ENCODE measurements around the gene FBXO15.

Gene FBXO15, protein sequence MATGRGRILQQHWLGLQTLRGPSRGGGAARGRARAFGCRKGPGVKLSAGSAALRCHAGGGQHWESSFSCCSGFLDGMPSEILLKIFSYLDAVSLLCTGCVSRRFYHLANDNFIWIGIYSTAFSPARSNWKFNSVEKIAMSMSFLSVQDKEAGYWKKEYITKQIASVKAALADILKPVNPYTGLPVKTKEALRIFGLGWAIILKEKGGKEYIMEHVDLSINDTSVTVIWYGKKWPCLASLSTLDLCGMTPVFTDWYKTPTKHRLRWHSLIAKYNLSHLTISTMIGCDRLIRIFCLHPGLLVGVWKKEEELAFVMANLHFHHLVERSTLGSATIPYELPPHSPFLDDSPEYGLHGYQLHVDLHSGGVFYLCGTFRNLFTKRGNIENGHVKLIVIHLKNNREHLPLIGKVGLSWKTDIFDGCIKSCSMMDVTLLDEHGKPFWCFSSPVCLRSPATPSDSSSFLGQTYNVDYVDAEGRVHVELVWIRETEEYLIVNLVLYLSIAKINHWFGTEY

DNA sequence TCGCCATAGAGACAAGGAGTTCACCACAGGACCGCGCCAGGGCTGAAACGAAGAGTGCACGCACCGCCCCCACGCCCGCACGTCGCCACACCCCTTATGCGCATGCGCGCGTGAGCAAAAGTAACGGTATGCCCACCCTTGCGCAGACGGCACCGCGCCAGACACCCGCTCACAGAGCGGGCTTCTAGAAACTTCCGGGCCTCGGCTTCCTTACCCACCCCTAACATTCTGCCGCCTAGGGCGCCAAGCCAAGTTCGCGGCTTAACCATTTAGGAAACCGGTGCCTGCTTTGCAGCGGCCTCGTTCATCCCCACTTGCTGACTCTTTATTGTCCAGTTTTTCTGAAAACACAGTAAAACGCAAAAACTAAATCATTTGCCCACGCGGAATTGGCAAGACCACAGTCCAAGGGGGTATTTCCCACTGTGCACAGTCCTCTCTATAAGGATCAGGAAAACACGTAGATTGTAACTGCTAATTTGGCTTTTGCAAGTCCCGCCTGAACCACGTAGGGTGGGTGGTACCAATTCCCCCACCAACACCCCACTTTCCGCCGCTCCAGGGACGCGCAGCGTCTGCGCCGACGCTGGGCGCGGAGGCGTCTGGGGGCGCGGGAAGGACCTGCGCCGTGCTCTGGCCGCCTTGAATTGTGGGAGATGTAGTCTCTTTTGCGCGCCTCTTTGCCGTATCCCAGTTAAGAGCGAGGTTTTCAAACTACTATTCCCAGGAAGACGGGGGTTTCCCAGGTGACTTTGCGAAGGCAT lies at the start of gene FBXO15, which contains the start of gene TIMM21:
TSS of gene FBXO15 (minus strand) at position 56 of the 764 bp plus-strand sequence. CDS start at position 7, 49 bp downstream.
TSS of gene TIMM21 (plus strand) at position 745 of the 764 bp plus-strand sequence. CDS start 286 bp downstream, outside the sequence.
- DNase-seq, result peak; percentile 98

DNA sequence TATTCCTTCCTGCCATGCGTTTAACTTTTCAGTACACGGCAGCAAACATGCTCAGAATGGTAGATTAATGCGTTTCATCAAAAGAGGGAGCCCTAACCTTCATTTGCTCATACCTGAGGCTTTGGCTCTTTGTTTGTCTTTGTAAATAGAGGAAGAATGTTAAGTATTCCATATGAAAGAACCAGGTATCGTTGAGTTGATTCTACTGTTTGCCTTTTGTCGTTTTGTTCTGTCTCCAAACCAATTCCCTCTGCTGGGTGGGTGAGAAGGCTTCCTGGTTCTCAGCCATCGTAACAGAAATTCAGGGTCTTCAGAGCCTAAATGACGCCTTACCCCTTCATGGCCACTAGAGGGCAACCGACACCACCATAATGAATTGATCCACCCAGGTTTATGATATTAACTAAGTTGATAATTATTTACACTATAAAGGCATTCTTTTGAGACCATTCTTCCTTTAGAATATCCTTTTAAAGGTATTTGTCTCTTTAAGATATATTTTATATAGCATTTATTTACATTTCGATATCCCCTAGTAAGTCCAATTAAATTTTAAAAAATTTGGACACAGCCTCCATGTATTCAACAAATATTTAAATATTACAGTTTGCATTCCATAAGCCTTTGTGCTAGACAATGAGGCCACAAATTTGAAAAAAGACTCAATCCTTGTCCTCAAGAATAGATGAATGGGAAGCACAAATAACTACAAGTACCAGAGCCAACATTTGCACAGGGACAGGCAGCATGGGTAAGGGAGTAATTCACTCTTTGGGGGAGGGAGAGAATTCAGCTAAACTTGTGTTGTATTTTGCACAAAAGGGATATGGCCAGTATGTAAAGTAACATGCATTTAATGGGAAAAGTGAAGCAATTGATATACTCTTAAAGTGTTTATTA lies 48.8 kb upstream of the FBXO15 start:
- DNase-seq, result peak; percentile 85

DNA sequence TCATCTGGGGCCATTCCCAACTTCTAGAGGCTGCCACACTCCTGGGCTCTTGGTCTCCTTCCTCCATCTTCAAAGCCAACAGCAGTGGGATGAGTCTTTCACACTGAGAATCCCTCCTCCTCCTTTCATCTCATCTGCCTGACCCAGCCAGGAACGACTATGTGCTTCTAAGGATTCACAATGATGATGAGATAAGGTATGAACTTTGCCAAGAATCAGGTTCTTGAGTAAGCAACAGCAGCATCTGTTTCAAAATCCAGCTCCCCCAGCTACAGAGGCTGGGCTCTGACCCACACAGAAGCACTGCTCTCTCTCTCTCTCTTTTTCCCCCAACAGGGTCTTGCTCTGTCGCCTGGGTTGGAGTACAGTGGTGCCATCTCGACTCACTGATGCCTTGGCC lies 47.1 kb upstream of the FBXO15 start:
- DNase-seq, result no peak

DNA sequence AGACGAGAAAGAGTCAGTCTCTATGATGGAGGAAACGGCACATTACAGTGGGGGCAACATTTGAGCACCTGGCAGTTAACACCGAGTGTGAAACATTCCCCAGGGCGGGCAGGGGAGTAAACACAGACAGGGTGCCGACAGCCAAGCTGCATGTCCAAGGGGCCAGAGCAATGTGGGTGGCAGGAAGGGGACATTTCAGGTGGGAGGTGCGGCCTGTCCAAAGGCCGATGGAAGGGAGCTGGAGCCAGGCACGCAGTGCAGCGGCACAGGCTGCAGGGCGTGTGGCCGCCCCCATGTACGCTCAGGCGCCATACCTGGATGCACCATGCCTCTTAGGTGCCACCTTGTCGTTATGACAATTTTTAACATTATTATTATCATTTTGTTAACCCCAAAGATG lies 43.9 kb upstream of the FBXO15 start:
- DNase-seq, result no peak

DNA sequence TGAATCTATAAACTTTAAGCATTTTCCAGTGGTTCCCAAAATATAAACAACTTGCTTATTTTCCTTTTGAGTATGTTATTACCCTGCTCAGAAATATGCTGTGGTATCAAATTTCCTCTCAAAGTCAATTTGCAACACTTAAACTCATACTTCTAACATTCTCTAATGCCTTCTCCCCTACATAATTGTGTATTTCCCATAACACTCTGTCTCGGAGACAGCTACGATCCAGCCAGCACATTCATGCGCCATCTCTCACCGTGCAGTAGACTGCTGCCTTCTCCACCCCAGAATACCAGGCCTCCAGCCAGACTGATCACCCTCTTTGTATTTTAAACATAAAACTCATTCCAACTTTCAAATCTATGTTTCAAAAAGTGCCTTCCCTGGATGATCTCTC lies 42.5 kb upstream of the FBXO15 start:
- no peak for DNase-seq

DNA sequence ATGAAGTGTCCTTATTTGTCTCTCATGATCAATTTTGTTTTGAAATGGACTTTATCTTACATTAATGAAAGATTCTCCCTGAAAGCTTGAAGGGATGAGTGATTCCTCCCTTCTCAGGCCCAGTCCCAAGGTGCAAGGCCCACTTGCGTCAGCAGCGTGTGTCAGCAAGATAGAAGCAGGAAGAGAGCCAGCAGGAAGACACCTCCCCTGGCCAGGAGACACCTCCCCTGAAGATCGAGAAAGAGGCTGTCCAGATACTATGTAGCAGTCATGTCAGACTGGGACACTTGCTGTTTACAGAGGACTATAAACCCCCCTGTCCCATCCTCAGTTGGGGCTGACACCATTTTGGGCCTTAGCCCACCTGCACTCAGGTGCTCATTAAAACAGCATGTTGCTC lies 39.0 kb upstream of the FBXO15 start:
- DNase-seq, result no peak

DNA sequence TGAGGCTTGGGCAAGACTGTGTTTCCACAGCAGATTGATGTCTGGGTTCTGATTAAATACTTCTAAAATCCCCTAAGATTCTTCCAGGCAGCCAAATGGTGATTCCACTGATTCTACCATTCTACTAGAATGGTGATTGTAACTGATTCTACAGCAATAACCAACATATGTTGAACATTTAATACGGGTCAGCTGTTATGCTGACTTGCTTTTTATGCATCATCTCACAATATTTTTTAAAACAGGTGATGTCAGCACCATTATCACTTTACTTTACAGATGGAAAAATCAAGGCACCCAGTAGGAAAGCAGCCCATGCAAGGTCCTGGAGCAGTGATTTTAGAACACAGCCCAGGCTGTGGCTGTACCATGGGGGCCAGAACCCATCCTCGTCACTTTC lies 38.2 kb upstream of the FBXO15 start:
- DNase-seq, result no peak

DNA sequence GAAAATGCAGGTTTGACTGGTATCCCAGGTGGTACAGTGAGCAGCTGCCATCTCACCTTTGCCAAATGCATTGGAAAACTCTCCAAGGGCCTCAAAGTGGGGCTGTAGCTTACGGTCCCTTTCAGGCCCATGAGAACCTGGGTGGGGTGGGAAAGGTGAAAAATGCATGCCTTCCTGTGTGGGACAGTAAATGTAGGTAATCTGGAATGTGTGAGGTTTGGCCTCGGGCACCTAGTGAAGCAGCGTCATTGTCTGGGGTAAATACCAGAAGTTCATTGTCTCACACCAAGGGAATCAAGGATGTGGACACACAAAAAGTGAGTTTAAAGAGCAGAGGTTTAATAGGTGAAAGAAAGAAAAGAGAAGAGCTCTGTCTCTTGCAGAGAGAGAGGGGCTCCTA lies 37.2 kb upstream of the FBXO15 start:
- no peak for DNase-seq

DNA sequence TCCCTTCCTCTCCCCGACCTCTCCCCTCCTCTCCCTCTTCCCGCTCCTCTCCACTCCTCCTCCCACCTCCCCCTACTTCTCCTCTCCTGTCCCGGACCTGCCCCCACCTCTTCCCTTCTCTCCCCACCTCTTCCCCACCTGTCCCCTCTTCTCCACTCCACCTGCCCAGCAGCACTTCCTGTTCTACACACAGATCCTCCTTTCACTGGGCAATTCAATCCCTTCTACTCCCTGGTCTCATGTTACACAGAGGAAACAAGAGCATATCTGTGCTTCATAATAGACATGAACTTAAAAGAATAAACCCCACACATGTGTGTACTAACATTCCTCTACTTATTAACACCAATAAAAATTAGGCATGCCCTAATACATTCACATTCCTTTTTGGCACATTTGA lies 35.5 kb upstream of the FBXO15 start:
- DNase-seq, result no peak

DNA sequence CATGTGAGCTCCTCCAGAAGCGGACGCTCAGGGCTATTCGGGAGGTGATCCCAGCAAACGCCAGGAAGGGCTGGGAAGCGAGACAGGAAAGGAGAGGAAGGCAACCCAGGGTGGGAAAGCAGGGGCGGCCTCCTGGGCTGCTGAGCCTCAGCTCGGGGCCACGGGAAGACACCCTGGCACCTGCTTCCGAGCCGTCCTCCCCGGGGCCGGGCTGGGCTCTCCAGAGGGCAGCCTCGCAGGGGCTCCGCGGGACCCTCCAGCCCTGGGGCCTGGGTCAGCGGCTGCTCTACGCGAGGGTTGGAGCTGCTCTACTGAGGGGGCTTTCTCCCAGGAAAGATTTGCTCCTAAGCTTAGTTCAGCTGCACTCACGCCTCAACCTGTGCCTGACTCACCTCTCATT lies 34.7 kb upstream of the FBXO15 start:
- no peak for DNase-seq

DNA sequence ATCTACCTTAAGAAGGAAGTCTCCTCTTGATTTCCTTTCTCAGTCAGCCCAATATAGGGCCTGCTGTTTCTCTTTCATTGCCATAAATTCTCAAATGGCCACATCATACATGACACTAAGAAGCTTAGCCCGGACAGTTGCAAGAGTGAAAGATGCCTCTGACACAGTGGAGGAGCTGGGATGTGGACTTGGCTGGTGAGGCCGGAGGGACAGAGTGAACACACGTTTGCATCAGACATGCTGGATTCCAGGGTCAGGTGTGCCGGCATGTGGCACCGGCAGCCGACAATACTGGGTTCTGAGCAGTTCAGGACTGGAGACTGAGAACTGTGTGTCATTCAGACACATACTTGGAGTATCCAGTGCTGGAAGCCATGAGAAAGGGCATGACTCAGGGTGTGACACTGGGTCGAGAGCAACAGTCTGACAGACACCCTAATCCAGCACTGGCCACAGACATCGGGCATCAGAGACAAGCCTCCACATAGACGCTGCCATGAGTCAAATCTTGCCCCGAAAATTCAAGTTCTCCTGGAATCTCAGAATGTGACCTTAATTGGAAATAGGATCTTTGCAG lies 32.1 kb upstream of the FBXO15 start:
- no peak for DNase-seq

DNA sequence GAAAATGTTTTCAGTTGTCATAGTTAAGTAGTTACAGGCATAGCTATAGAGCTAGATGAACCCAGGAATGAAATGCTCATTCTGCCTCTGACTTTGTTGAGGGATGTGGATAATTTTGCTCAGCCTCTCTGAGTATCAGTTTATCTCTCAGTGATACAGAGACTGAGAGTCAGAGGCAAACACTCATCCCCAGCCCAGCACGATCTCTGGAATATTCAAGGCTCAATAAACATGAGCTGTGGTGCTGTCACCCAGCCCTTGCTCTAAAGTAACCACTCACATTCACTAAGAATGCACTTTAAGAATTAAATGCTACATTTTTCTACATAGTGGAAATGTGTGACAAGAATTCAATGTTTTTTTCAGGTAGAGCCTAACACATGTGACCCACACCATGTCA lies 31.2 kb upstream of the FBXO15 start:
- no peak for DNase-seq

DNA sequence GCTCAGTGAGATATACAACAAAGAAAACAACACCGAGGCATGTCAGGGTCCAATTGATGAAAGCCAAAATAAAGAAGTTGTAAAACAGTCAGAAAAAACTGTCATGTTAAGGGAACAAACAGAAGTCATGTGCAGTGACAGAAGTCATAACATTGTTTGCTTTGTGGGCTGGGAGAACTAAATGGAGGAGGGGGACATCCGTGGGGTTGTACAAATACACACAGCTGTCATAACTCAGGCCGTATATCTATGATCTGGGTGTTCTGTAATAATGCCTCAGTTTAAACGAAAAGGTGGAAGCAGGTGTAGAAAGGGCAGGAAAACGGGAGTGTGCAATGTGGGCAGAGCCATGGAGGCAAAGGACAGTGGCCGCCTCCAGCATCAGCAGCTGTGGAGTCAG lies 28.0 kb upstream of the FBXO15 start:
- no peak for DNase-seq

DNA sequence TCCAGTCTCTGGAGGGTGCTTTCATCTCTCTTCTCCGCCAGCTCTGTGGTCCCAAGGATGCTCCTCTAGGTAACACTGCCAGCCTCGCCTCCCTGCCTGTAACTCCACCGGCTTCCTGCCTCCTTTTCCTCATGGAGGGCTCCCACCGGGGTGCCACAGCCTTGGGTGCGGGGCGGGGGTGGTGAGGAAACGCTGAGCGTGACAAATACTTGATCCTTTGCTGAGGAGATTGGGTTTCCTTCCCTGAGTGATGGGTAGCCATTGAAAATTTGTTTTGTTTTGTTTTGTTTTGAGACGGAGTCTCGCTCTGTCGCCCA lies 25.8 kb upstream of the FBXO15 start:
- DNase-seq, result no peak

DNA sequence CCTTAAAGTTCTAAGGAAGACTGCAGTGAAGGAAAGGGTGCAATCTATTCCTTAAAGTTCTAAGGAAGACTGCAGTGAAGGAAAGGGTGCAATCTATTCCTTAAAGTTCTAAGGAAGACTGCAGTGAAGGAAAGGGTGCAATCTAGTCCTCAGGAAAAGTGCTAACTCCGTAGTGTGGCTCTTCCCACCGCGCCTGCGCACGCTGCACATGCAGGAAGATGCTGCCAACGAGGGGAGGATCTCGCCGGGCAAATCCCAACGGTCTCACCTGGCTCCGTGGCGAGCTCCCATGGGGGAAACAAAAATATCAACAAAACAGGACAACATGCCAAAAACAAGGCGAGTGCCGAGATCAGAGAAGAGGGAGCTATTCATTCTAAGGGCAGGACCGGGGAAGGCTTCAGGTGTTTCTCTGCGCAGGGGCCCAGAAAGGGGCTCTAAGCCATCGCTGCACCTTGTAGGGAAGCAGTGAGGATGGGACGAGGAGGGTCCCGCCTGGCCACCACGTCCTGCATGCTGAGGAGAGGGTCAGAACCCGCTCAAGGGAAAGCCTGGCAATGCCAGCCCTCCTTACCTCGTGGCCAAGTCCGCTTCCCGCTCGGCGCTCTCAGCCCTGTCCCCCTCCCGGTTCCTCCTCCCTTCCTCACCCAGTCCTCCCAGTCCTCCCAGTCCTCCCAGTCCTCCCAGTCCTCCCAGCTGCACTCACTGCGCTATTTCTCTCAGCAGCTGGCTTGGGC lies 25.2 kb upstream of the FBXO15 start:
- no peak for DNase-seq

DNA sequence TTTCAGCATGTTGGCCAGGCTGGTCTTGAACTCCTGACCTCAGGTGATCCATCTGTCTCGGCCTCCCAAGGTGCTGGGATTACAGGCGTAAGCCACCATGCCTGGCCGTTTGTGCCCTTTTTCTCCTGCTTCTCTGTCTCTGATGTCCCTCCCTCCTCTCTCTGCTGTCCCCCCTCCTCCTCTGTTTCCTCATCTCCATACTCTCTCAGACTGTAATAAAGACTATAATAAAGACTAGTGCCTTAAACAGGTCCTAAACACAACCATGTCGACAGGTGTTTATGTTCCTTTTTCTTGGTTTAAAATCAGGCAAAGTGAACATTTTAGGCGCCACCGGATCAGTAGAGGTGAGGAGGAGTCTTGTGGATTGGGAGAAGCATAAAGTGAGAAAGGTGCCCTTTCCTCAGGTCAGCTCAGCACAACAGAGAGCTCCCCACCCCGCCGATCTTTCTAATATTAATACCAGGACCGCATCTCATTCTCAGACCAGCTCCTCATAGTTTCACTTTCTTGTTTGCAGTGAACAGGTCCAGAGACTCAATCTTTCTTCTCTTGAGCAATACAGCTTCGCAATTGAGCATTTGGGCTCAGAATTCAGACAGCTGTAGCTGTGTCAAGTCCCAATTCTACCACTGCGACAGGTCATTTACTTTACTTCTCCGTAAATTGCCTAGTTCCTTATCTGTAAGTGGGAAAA lies 24.4 kb upstream of the FBXO15 start:
- DNase-seq, result no peak

DNA sequence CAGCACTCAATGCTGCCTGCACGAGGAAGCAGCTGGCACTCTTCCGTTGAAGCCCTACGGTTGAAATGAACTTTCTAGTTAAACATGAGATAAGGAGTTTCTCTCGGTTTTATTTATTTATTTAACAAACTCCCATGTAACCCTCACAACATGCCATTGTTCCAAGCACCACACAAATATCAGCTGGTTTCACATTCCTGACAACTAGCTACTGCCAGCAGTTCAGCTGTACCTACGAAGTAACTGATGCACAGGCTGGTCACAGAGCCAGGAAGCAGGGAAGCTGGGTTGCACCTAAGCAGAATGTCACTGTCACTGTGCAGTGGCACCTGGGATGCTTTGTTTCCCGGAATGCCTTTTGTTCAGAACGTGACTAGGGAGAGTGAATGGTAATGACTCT lies 18.8 kb upstream of the FBXO15 start:
- no peak for DNase-seq

DNA sequence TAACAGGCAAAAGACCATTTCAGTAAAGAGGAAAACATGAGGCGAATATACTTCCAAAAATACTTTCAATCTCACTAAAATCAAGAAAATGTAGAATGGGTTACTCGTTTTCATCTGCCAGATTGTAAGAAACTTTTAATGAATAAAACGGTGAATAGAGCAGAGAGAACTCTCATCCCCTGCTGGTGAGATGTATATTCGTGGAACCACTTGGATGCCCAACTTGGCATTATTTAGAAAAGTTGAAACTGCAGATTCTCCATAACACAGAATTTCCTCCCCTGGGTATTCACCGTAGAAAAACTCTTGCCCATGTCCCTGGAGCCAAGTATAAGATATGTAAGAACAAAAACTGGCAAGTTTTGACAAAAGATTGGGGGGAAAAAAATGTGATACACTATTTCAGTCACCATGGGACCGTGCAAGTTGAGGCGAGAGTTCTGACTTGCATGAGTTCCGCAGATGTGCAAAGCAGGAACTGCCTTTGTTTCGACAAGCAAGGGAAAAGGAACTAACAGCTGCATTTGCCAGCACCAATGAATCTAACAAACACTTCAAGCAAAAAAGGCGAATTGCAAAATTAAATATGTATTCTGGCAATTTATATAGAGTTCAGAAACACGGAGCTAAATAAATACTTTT lies 15.5 kb upstream of the FBXO15 start:
- DNase-seq, result no peak

DNA sequence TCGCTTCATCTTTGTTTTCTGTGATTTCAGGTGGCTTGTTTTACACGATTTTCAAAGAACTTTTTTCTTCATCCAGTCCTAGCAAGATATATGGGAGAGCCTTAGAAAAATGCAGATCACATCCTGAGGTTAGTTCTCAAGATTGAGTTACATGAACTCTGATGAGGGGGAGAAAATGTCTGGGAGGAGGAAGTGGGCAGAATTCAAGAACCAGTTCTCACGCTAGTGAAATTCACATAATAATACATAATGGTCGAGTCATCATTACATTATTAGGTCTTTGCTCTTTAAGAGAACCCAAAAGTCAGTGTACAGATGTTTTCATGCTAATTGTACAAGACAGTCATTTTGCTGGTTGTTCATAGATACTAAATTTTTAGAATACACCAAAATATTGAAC lies 7.6 kb upstream of the FBXO15 start:
- DNase-seq, result no peak

DNA sequence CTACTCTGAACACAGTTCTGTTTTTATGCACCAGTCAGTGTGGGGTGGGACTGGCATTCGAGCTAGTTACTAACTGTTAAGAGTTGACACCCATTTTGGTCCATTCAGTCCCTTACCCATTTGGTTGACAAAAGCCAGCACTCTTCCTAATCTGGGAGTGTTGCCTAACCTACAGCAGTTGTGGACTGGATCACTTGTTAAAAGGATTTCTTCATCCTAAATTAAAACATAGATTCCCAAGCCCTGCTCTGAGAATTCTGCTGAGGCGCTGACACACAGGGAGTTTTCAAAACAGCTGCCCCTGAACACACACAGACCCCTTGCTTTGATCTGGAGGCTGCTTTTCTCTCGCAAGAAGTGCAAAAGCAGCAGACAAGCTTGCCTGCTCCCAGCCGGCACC lies 7.1 kb upstream of the FBXO15 start:
- DNase-seq, result no peak

DNA sequence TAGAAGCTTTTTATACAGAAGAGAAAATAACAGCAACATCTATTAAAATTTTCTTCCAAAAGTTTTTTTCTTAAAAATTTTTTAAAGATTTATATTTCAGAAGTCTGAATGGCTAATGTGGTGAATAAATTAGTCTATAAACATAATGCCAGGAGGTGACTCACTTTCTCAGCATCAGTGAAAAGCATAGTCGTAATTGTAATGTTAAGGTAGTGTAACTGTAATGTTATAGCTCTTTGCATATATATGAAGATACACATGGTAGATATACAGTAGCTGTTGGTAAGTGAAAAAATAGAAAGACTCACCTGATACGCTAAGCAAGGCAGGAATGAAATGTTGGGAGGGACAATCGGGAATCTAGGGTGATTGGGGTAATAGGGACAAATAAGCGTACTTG lies 6.2 kb upstream of the FBXO15 start:
- no peak for DNase-seq
